Measurements from ENCODE around the gene ATRIP.

The ATRIP gene

GRCh38 chr3:48419149-48419548, 27.4 kb upstream of the ATRIP start:
- TF ChIP-seq CTCF (conservative IDR thresholded peaks at IDR 0.05; ENCODE audit: low read depth) = no peak
- no peak for DNase-seq (ENCODE audit: low spot score)
- peak overlapping the region; percentile 99 for H3K27ac ChIP-seq
- POLR2A ChIA-PET (ENCODE audit: low non-redundant PET) = interaction anchor here (0.5 kb wide), 1 partner anchor 9 kb away, joined by 3 read pairs; no protein-coding TSS in a partner anchor
- CTCF ChIA-PET = interaction anchor here (0.6 to 1.5 kb wide), 2 partner anchors 17 to 140 kb away, joined by 3 to 11 read pairs; no protein-coding TSS in a partner anchor

GRCh38 chr3:48419597-48419996, 26.9 kb upstream of the ATRIP start:
- POLR2A ChIA-PET (ENCODE audit: low non-redundant PET) = no interaction called here

GRCh38 chr3:48420561-48420960, 26.0 kb upstream of the ATRIP start:
- no peak for DNase-seq (ENCODE audit: low spot score)
- POLR2A ChIA-PET (ENCODE audit: low non-redundant PET) = no interaction called here
- TF ChIP-seq CTCF (conservative IDR thresholded peaks at IDR 0.05; ENCODE audit: low read depth) = no peak
- CTCF ChIA-PET = no interaction called here
- peak overlapping the region; percentile 99 for H3K27ac ChIP-seq

More at GRCh38 chr3:48419597-48419996, 26.9 kb upstream of the ATRIP start:
- CTCF ChIA-PET = interaction anchor here (1.5 kb wide), 1 partner anchor 16 kb away, joined by 11 read pairs; no protein-coding TSS in a partner anchor
- no peak for DNase-seq (ENCODE audit: low spot score)
- peak overlapping the region; percentile 99 for H3K27ac ChIP-seq
- TF ChIP-seq CTCF (conservative IDR thresholded peaks at IDR 0.05; ENCODE audit: low read depth) = no peak

- DNase-seq (ENCODE audit: low spot score) = no peak
- ChIA-PET CTCF (interaction anchor here (0.5 kb wide), 1 partner anchor 68 kb away, joined by 3 read pairs; no protein-coding TSS in a partner anchor), POLR2A (ENCODE audit: low non-redundant PET) (no interaction called here)
- H3K27ac ChIP-seq = peak overlapping the region; percentile 99
- TF ChIP-seq CTCF (conservative IDR thresholded peaks at IDR 0.05; ENCODE audit: low read depth) = no peak
Observed at GRCh38 chr3:48422272-48422671, 24.3 kb upstream of the ATRIP start.

- H3K27ac ChIP-seq = peak overlapping the region; percentile 99
- CTCF ChIA-PET = interaction anchor here (0.5 kb wide), 1 partner anchor 68 kb away, joined by 3 read pairs; no protein-coding TSS in a partner anchor
- DNase-seq (ENCODE audit: low spot score) = no peak
- POLR2A ChIA-PET (ENCODE audit: low non-redundant PET) = no interaction called here
- TF ChIP-seq CTCF (conservative IDR thresholded peaks at IDR 0.05; ENCODE audit: low read depth) = no peak
Observed at GRCh38 chr3:48422681-48423080, 23.9 kb upstream of the ATRIP start.

- H3K27ac ChIP-seq = peak overlapping the region; percentile 99
- no peak for DNase-seq (ENCODE audit: low spot score)
- POLR2A ChIA-PET (ENCODE audit: low non-redundant PET) = no interaction called here
- CTCF ChIA-PET = interaction anchor here (0.8 kb wide), 1 partner anchor 13 kb away, joined by 3 read pairs; no protein-coding TSS in a partner anchor
- TF ChIP-seq CTCF (conservative IDR thresholded peaks at IDR 0.05; ENCODE audit: low read depth) = no peak
Observed at GRCh38 chr3:48423241-48423882, 23.2 kb upstream of the ATRIP start.
